SIG-M5 treated with dmso at 0.1 percent for 504 hours (cell line): ENCODE measurements around the gene GSTA5.
"Not testable (repeated sequence)": the region's sequence is repeated elsewhere in the genome, so short reads cannot be mapped to it uniquely, and the experiment has no call there.

Source experiments
- DNase-seq: peaks from one replicate; lab custom pipeline; 2025; ENCODE audit not compliant: unreplicated experiment; lab: John Stamatoyannopoulos, UW

The GSTA5 gene

GRCh38 chr6:52794366-52794765 is 46.2 kb downstream of the GSTA5 start:
- not testable (repeated sequence) for DNase-seq

- no peak for DNase-seq
Observed at GRCh38 chr6:52790861-52791260, 49.8 kb downstream of the GSTA5 start.

- not testable (repeated sequence) for DNase-seq
Observed at GRCh38 chr6:52789658-52790057, 51.0 kb downstream of the GSTA5 start.

GRCh38 chr6:52788478-52788877 is 52.1 kb downstream of the GSTA5 start:
- no peak for DNase-seq

- DNase-seq = no peak
Observed at GRCh38 chr6:52787917-52788316, 52.7 kb downstream of the GSTA5 start.

GRCh38 chr6:52786249-52786956 is 54.2 kb downstream of the GSTA5 start:
- no peak for DNase-seq

- not testable (repeated sequence) for DNase-seq
Observed at GRCh38 chr6:52782696-52783274, 57.8 kb downstream of the GSTA5 start.

GRCh38 chr6:52782209-52782608 is 58.4 kb downstream of the GSTA5 start:
- not testable (repeated sequence) for DNase-seq
